ENCODE results near the gene COL28A1.

- TF ChIP-seq CTCF (IDR thresholded peaks at IDR 0.05) = no peak
- TF ChIP-seq EP300 (IDR thresholded peaks at IDR 0.05) = no peak
- no peak for TF ChIP-seq POLR2A (IDR thresholded peaks at IDR 0.05; ENCODE audit: low read depth)
These were observed 44.6 kb downstream of the COL28A1 start for GRCh38 chr7:7491044-7491443.
